Epithelial cell of proximal tubule (primary cell): ENCODE data around the gene GPC5. TPM values are rescaled to one million over a fixed set of nuclear protein-coding genes. Genes with fewer than 3 reads are reported as not detected.

ENCODE experiments used
- DNase-seq: peaks from one replicate; pipeline ENCODE4 v3.0.0-alpha.2; 2011; ENCODE audit warnings: low read depth
- H3K4me3 ChIP-seq: 2 replicates; pipeline ENCODE4 v1.5.1; 2011; ENCODE audit warnings: low read depth, mild to moderate bottlenecking, low read length
- CTCF ChIP-seq: conservative IDR thresholded peaks from 2 replicates; pipeline ENCODE4 v1.5.1; 2012; ENCODE audit warnings: low read depth, mild to moderate bottlenecking, low read length
- total RNA-seq: library from RNA; depleted of rRNA; stranded (reverse); fragments of >200 nt; gene quantifications from 2 replicates; pipeline ENCODE4 v1.2.3, GENCODE V29; 2015

The GPC5 gene
- total RNA-seq, 1 donor from 2014 or later, result not detected

DNA sequence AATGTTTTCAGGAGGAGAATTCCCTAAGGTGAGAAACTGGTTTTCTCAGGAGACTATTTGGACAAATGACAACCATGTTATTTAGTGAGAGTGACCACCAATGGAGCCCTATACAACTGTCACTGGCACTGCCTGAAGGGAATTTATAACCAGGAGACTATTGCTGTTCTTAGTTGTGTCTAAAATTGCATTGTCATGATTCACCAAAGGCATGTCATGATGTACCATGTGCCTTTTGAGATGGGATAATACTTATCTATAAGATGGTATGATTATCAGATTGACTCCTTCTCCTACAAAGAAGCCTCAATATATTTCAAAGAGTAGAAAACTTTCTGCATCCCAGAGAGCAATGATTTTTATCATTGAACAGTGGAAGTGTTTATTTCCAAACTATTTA lies 1088.8 kb downstream of the GPC5 start:
- no peak overlapping the region for H3K4me3 ChIP-seq
- TF ChIP-seq CTCF, result no peak
- no peak for DNase-seq

DNA sequence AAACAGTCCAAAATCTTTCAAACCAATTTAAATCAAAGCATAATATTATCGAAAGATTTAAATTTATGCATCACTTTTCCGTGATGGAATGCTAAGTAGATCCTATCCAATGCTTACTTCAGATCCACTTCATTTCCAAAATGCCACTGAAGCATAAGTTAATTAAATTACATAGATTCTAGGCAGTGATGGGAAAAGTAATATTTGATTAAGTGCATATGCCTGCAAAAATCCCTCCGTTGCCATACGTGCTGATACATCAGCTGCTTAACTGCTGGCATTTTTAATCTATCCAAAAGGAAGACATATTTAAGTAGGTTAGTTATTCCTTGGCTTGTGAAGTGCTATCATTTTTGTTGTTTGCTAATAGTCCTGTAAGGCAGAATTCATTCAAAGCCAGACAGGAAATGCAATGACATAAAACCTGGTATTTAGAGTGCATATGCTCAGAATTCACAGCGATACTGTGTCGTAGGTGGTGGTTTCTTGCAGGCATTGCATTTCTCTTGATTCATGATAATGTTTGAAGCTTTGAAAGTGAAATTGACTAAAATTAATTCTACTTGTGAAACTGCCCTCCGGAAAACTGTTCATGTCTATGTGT lies 1089.9 kb downstream of the GPC5 start:
- DNase-seq, result no peak
- no peak overlapping the region for H3K4me3 ChIP-seq
- no peak for TF ChIP-seq CTCF

DNA sequence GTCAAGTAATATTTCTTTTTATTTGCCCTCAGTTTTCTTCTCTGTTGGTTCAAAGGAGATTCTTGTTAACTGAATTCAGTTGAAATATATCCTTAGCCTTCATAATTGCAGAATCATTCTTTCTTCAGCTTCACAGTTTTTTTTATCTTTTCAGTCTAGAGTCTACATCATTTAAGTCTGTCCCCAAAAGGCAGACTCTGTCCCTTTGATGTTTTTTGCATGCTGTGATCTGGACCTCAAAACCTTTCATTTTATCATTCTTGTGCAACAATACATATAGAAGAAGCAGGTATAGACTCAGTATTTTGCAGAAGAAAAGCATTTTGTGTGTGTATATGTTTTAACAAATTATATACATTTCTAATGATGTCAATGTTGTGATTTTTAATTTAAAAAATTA lies 1093.4 kb downstream of the GPC5 start:
- no peak overlapping the region for H3K4me3 ChIP-seq
- no peak for TF ChIP-seq CTCF
- no peak for DNase-seq

- no peak for DNase-seq
- no peak for TF ChIP-seq CTCF
- no peak overlapping the region for H3K4me3 ChIP-seq
Measured at GRCh38 chr13:92494915-92495314, 1096.5 kb downstream of the GPC5 start.

DNA sequence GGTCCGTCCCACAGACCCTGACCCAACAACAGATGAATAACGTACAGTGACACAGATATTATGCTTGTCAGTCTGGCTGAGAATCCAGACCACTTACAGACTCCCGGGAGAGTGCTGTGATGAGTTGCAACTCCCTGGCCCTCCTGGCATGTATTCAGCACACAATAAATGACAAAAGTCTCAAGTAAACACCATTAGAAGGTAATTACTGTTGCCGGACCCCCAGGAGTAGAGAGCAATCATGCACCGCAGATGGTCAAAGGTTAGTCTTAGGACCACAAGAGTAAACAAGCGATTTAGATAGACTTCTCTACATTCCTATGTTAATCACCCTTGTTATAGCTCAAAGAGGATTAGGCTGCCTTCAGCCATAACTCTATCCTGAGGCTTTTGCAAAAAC lies 1101.8 kb downstream of the GPC5 start:
- no peak overlapping the region for H3K4me3 ChIP-seq
- no peak for DNase-seq
- TF ChIP-seq CTCF, result no peak

- DNase-seq, result no peak
- no peak for TF ChIP-seq CTCF
Measured at GRCh38 chr13:92510416-92510815, 1112.0 kb downstream of the GPC5 start.

DNA sequence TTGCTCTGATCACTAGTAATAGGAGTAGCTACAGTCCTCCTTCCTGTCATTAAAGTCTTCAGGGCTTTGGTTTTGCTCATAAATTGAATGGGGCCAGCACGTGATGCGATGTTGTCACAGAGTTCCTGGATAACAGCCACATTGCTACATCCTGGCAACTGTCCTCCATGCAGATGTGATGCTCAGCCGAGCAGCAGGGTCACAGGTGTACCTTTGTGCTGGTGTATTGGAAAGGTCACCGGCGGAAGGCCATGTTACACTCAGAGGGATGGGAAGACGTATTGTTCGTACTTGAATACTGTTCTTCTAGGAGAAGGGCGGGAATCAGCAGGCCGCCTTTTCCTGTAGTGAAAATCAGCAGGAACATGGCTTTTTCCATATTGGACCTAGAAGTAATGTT lies 1114.4 kb downstream of the GPC5 start:
- no peak for DNase-seq
- no peak for TF ChIP-seq CTCF
- no peak overlapping the region for H3K4me3 ChIP-seq

More at GRCh38 chr13:92510416-92510815, 1112.0 kb downstream of the GPC5 start:
- no peak overlapping the region for H3K4me3 ChIP-seq
